Activated CD8-positive, alpha-beta memory T cell treated with anti-CD3 and anti-CD28 coated beads, Interleukin-2, amount 10 ng/mL, durations not matched to agents 7 days and 5 days (primary cell): ENCODE data around the gene ADAMTS9. TPM values are rescaled to one million over a fixed set of nuclear protein-coding genes. Genes with fewer than 3 reads are reported as not detected.

Source experiments
- ATAC-seq: fragments of 150-1000 bp; cut with Tn5 transposase; one replicate; pipeline ENCODE4 v1.10.0; 2021; ENCODE audit warnings: moderate library complexity
- CTCF ChIA-PET: fragments of 350-600 bp; sonication (Branson Sonifier 250); formaldehyde crosslinking; loops from one replicate; lab custom pipeline; 2021; ENCODE audit warnings: antibody characterized with exemption; lab: Charles Lee
- DNase-seq: peaks from one replicate; pipeline ENCODE4 v3.0.0-alpha.2; 2020
- H3K27ac Mint-ChIP-seq: one replicate; pipeline ENCODE4 v1.8.0; 2021; ENCODE audit warnings: mild to moderate bottlenecking, mixed read lengths
- H3K27me3 Mint-ChIP-seq: one replicate; pipeline ENCODE4 v1.8.0; 2021; ENCODE audit warnings: mixed read lengths
- H3K36me3 Mint-ChIP-seq: one replicate; pipeline ENCODE4 v1.8.0; 2021; ENCODE audit warnings: mild to moderate bottlenecking, mixed read lengths
- H3K4me1 Mint-ChIP-seq: one replicate; pipeline ENCODE4 v1.8.0; 2021; ENCODE audit warnings: mixed read lengths
- H3K4me3 Mint-ChIP-seq: one replicate; pipeline ENCODE4 v1.8.0; 2021; ENCODE audit warnings: mild to moderate bottlenecking, moderate library complexity, mixed read lengths
- H3K9me3 Mint-ChIP-seq: one replicate; pipeline ENCODE4 v1.8.0; 2022; ENCODE audit warnings: low read depth, mixed read lengths
- total RNA-seq, 2 experiments: library from RNA; stranded (reverse); gene quantifications; one replicate each; pipeline ENCODE4 v1.2.3, GENCODE V29; 2021

The ADAMTS9 gene
- total RNA-seq, 2 experiments from 2014 or later = not detected

DNA sequence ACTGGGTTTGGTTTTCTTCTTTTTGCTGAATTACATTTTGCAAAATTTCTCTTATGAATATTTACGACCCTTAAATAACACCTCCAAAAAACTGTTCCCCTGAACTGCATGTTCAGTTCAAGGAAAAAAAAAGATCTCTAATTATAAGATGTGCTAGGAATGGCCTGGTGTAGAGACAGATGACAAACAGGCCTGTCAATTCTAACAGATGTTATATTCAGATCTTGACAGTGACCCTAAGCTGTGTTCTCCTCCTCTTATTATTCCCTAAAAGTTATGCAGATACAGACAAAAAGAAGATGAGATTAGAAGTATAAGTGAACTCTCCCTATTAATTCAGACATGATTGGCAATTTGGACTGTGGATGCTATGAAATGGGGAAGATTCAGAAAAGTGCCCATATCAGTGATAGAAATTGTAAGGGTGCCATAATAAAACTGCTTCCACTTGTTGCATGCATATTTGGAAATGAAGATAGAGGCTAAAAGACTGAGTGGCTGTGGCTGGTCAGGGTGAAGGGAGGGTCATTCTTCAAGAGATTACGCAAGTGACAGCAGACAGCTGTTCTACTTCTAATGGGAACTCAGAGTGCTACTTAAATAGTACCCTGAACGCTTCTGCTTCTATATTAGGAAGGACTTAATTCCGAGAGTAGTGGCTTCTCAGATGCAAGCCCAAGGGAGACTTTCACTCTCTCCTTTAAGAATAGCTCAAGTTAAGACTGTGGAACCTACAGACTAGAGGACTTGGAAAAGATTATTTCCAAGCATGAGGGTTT, 75.5 kb downstream of the ADAMTS9 start:
- DNase-seq = no peak
- H3K27ac Mint-ChIP-seq = no peak overlapping the region
- H3K9me3 Mint-ChIP-seq = no peaks in the 10 kb centered on the region
- ATAC-seq = no peak
- H3K36me3 Mint-ChIP-seq = no peaks in the 10 kb centered on the region
- H3K4me1 Mint-ChIP-seq = no peaks in the 10 kb centered on the region
- no peak overlapping the region for H3K4me3 Mint-ChIP-seq
- CTCF ChIA-PET = no interaction called here
- H3K27me3 Mint-ChIP-seq = no peaks in the 10 kb centered on the region

DNA sequence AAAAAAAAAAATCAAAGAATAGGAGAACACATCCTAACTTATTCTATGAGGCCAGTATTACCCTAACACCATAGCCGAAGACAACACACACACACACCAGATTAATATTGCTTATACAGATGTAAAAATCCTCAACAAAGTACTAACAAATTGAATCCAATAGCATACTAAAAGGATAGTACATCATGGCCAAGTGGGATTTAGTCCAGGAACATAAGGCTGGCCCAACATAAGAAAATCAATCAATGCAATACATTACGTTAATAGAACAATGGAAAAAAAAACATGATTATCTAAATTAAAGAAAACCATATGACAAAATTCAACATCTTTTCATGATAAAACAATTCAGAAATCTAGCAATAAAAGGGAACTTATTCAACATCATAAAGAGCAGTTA, 79.1 kb downstream of the ADAMTS9 start:
- H3K36me3 Mint-ChIP-seq = no peaks in the 10 kb centered on the region
- no peak overlapping the region for H3K4me3 Mint-ChIP-seq
- H3K27ac Mint-ChIP-seq = no peak overlapping the region
- H3K4me1 Mint-ChIP-seq = no peaks in the 10 kb centered on the region
- no peaks in the 10 kb centered on the region for H3K27me3 Mint-ChIP-seq
- CTCF ChIA-PET = no interaction called here
- no peak for ATAC-seq
- H3K9me3 Mint-ChIP-seq = no peaks in the 10 kb centered on the region
- no peak for DNase-seq

DNA sequence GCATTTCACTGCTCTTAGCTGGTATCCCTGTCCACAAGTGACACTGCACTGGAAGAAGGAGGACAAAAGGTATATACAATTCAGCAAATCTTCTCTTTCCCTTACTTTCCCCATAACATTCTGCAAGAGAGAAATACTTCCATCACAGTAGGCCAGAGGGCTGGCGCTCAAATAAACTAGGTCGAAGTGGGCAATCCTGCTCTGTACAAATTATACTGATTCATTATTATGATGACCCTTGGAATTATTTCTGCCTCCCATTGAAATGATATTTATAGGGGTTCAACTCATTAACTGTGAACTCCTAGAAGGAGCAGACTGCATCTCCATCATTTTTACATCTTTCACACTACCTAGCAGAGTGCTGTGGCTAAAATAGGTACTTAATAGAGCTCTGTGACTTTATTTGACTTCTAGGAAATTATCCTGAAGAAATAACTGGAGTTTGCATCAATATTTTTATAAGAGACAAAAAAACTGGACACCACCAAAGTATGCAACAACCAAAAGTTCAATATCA, 80.7 kb downstream of the ADAMTS9 start:
- no peaks in the 10 kb centered on the region for H3K36me3 Mint-ChIP-seq
- no peak overlapping the region for H3K27ac Mint-ChIP-seq
- H3K4me1 Mint-ChIP-seq = no peaks in the 10 kb centered on the region
- H3K27me3 Mint-ChIP-seq = no peaks in the 10 kb centered on the region
- no peak overlapping the region for H3K4me3 Mint-ChIP-seq
- DNase-seq (no peak), ATAC-seq (no peak)
- CTCF ChIA-PET = no interaction called here
- no peaks in the 10 kb centered on the region for H3K9me3 Mint-ChIP-seq

DNA sequence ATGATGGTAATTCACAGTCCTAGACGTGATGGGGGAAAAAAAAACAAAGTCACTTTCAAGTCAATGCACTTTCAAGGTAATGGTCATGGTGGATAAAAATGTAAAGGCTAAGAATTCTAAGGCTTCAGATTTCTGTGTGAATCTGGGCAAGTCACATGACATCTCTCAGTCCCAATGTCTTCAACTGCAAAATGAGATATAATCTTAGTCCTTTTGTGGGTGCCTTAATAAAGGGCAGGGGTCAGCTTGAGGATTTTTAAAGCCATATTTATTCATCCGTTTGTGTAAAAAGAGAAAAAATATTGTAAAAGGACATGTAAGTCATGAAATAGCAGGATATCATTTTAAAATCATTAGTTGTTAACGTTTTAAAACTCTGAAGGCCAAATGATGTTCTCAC, 83.5 kb downstream of the ADAMTS9 start:
- H3K36me3 Mint-ChIP-seq = no peaks in the 10 kb centered on the region
- CTCF ChIA-PET = no interaction called here
- H3K4me1 Mint-ChIP-seq = no peaks in the 10 kb centered on the region
- H3K9me3 Mint-ChIP-seq = no peaks in the 10 kb centered on the region
- DNase-seq = no peak
- ATAC-seq = no peak
- no peak overlapping the region for H3K4me3 Mint-ChIP-seq
- no peak overlapping the region for H3K27ac Mint-ChIP-seq
- no peaks in the 10 kb centered on the region for H3K27me3 Mint-ChIP-seq

DNA sequence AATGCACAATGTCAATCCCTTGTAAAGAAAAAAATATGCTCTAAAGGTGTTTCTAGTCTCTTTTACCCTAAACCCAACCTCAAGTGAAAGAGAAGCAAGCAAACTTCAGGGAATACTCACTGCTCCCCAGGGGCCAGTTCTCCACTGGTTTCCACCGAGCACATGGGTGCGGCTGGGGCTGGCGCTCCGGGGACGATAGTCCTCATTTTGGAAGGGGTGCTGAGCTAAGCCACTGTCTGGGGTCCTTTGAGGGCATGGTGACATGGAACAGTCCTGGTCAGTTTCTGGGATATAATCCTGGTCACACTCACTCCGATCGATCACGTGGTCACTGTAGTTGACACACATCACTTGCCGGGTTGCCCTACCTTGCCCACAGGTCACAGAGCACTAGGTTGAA, 86.0 kb downstream of the ADAMTS9 start:
- no peaks in the 10 kb centered on the region for H3K27me3 Mint-ChIP-seq
- no peaks in the 10 kb centered on the region for H3K36me3 Mint-ChIP-seq
- ATAC-seq (no peak), DNase-seq (no peak)
- CTCF ChIA-PET = no interaction called here
- no peak overlapping the region for H3K4me3 Mint-ChIP-seq
- H3K9me3 Mint-ChIP-seq = no peaks in the 10 kb centered on the region
- no peaks in the 10 kb centered on the region for H3K4me1 Mint-ChIP-seq
- no peak overlapping the region for H3K27ac Mint-ChIP-seq

DNA sequence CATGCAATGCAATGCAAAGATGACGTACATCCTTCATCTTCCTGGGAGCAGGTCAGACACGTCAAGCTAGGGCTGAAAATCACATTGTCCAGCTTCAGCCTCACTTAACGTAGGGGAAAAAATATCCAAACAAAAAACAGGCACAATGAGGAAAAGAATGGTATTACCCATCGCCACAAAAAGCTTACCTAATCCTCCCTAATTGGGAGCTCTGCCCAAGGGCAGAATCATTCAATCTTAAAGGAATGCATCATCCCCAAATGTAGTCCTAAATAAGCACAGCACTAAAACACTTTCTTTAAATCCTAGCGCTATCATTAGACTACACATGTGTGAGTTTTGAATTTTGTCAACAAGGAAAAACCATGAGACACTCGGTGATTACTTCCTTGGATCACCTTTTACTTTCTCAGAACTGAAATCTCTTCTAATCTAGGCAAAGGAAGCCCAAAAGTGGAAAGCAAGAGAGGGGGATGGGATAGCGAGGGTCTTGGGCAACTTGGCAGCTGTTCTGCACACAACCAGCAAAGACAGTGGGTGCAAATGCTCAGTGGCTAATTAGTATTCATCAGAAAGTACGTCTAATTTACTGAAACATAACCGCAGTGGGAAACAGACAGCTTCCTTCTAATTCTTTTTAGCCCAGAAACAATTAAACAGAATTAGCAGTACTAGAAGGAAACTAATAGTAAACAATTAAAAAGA, 87.4 kb downstream of the ADAMTS9 start:
- Mint-ChIP-seq H3K4me3 (no peak overlapping the region), H3K27ac (no peak overlapping the region), H3K9me3 (no peaks in the 10 kb centered on the region), H3K36me3 (no peaks in the 10 kb centered on the region), H3K4me1 (no peaks in the 10 kb centered on the region), H3K27me3 (no peaks in the 10 kb centered on the region)
- DNase-seq (no peak), ATAC-seq (no peak)
- CTCF ChIA-PET = no interaction called here

DNA sequence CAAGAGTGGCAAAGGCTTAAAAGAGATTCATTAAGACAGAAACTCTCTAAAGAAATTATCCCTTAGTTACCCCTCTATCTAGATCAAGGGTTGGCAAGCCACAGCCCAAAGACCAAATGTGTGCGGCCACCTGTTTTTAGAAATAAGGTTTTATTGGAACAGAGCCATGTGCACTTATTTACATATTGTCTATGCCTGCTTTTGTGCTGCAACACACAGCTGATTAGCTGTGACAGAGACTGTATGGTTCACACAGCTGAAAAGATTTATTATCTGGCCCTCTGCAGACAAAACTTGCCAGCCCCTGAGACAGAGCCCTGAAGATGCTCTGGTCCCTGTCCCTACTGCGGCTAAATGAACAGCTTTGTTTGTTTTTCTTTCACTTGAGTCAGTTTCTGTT, 88.1 kb downstream of the ADAMTS9 start:
- H3K4me1 Mint-ChIP-seq = no peaks in the 10 kb centered on the region
- DNase-seq = no peak
- H3K4me3 Mint-ChIP-seq = no peak overlapping the region
- CTCF ChIA-PET = no interaction called here
- H3K27ac Mint-ChIP-seq = no peak overlapping the region
- H3K27me3 Mint-ChIP-seq = no peaks in the 10 kb centered on the region
- H3K36me3 Mint-ChIP-seq = no peaks in the 10 kb centered on the region
- ATAC-seq = no peak
- H3K9me3 Mint-ChIP-seq = no peaks in the 10 kb centered on the region

DNA sequence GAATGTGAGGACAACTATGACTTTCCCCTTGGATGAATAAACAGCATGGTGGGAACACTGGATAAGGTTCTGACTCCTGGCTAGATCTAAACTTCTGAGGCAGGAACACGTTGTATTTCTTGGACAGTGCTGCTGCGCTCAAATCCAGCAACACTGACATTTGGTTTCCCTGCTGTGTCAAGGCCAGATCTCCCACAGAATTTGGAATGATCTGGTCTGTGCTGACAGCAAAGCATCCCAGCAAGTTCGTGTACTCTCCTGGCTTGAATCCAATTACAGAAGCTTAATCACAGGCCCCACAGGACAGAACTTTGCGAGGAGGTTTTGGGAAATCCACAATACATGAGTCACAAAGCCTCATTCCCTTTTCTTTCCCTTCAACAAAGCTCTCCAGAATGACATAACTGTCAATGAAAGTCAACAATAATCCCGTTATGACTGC, 92.5 kb downstream of the ADAMTS9 start:
- Mint-ChIP-seq H3K27ac (no peak overlapping the region), H3K27me3 (no peaks in the 10 kb centered on the region), H3K36me3 (no peaks in the 10 kb centered on the region), H3K4me3 (no peak overlapping the region), H3K9me3 (no peaks in the 10 kb centered on the region), H3K4me1 (no peaks in the 10 kb centered on the region)
- ATAC-seq (no peak), DNase-seq (no peak)
- CTCF ChIA-PET = no interaction called here

DNA sequence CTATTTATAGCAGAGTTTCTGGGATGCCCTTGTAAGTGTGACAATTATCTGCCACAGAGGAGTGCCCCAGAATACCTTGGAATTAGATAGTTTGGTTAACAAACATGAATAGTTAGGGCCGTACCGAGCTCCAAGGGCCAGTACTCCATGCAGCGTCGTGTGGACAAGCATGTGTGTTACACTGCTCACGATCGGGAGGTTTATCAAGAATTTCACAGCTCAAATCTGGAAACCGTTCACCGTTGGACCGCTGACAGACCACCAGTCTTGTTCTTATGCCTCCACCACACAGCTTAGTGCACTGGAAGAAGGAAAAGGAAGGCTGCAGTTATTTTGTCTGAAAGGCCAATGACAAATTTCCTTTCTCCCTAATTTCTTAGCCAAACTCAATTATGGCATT, 93.7 kb downstream of the ADAMTS9 start:
- DNase-seq = no peak
- Mint-ChIP-seq H3K36me3 (no peaks in the 10 kb centered on the region), H3K27ac (no peak overlapping the region), H3K4me3 (no peak overlapping the region), H3K27me3 (no peaks in the 10 kb centered on the region), H3K9me3 (no peaks in the 10 kb centered on the region), H3K4me1 (no peaks in the 10 kb centered on the region)
- CTCF ChIA-PET = no interaction called here
- no peak for ATAC-seq

DNA sequence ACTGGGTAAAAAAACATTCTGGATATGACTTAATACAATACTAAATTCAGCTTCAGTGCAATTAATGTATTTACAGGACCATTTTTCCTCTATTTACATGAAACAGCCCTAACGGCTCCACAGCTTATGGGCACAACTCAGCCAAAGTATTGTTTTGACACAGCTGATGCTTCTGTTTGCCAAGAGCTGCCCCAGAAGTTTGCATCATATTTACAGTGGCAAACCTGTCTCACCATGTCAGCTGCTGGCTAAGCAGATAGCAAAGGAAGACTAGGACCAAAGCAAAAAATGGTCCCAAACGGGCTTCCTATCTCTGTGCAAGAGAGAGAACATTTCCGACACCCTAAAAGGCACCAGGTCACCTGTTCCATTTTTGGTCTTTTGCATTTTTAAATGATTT, 94.5 kb downstream of the ADAMTS9 start:
- Mint-ChIP-seq H3K4me1 (no peaks in the 10 kb centered on the region), H3K9me3 (no peaks in the 10 kb centered on the region), H3K36me3 (no peaks in the 10 kb centered on the region), H3K4me3 (no peak overlapping the region), H3K27me3 (no peaks in the 10 kb centered on the region), H3K27ac (no peak overlapping the region)
- ATAC-seq (no peak), DNase-seq (no peak)
- CTCF ChIA-PET = no interaction called here

DNA sequence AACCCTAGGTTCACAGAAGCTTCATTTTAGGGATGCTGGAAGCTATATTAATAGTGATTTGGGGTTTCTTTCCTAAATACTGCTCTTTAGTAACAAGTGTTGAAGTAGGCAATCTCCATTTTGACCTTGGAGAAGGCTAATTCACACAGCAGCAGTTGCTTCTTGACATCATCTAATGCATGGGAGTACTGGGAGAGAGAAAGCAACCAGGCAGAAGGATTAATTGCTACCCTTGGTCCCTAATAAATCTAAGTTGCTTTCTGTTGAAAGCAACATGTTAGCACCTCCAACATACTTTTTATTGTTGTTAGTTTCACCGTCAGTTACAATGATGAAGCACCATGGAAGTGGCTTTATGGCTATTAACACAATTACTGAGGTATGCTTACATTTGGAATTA, 96.2 kb downstream of the ADAMTS9 start:
- no peak overlapping the region for H3K4me3 Mint-ChIP-seq
- H3K27me3 Mint-ChIP-seq = no peaks in the 10 kb centered on the region
- H3K27ac Mint-ChIP-seq = no peak overlapping the region
- no peak for ATAC-seq
- H3K4me1 Mint-ChIP-seq = no peaks in the 10 kb centered on the region
- DNase-seq = no peak
- H3K36me3 Mint-ChIP-seq = no peaks in the 10 kb centered on the region
- CTCF ChIA-PET = no interaction called here
- H3K9me3 Mint-ChIP-seq = no peaks in the 10 kb centered on the region

DNA sequence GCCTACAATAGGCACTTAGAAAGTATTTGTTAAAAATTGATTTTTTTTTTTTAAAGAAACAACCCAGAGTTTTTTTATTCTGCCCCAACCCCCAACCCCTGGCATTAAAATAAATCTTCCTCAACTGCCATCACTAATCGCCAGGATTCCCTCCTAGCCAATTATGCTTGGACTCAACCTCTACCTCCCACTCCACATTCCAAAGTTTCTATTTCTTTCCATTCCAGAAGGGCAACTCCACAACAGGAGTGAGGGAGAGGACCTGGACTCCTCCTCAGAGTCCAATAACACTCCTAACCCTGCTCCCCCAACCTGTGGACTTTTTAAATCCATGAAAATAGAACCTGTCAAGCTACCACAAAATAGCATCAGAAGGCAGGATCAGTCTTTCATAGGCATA, 99.4 kb downstream of the ADAMTS9 start:
- no peak for ATAC-seq
- Mint-ChIP-seq H3K27ac (no peak overlapping the region), H3K9me3 (no peaks in the 10 kb centered on the region), H3K4me1 (no peaks in the 10 kb centered on the region), H3K36me3 (no peaks in the 10 kb centered on the region), H3K27me3 (no peaks in the 10 kb centered on the region), H3K4me3 (no peak overlapping the region)
- CTCF ChIA-PET = no interaction called here
- DNase-seq = no peak

DNA sequence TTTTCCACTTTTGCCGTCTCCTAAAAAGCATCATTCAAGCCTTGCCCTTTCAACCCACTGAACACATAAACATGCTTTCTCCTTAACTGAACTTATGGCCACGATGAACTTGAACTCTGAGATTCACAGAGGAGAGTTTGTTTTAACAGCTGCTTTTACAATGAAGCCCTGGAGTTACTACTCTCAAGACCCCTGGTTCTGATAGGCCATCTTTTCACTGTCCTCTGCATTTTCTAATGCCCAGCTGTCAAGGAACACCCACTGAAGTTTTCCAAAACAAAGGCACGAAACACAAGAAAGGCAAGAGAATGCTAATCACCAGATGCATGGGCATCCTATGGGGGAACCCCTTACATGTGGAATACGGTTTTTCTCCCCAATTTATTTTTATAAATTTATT, 100.8 kb downstream of the ADAMTS9 start:
- Mint-ChIP-seq H3K9me3 (no peaks in the 10 kb centered on the region), H3K27me3 (no peaks in the 10 kb centered on the region), H3K4me3 (no peak overlapping the region), H3K27ac (no peak overlapping the region), H3K4me1 (no peaks in the 10 kb centered on the region), H3K36me3 (no peaks in the 10 kb centered on the region)
- DNase-seq (no peak), ATAC-seq (no peak)
- CTCF ChIA-PET = no interaction called here

DNA sequence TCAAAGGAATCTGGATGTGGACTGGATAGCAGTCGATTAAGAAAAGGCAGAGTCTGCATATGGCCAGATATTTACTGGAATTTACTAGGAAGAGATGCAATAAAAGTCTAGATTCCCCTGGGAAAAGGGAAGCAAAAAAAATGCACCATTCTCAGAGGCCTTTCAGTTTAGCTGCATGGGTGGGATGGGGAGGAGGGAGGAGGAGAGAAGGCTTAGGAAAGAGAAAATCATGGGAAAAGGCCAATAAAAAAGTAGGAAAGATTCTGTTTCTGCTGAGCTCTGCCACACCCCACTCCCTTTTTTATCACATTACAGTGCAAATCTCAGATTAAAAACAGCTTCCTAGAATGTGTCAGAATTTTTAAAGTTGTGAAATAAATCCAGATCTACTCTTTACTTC, 103.6 kb downstream of the ADAMTS9 start:
- no peaks in the 10 kb centered on the region for H3K4me1 Mint-ChIP-seq
- no peak for DNase-seq
- H3K9me3 Mint-ChIP-seq = no peaks in the 10 kb centered on the region
- no peak for ATAC-seq
- CTCF ChIA-PET = interaction anchor here (0.6 kb wide), 1 partner anchor 136 kb away, joined by 3 read pairs; no protein-coding TSS in a partner anchor
- no peak overlapping the region for H3K4me3 Mint-ChIP-seq
- no peak overlapping the region for H3K27ac Mint-ChIP-seq
- no peaks in the 10 kb centered on the region for H3K27me3 Mint-ChIP-seq
- no peaks in the 10 kb centered on the region for H3K36me3 Mint-ChIP-seq
